Measurements from ENCODE around the gene KRTAP5-7.
"Not testable (repeated sequence)": the region's sequence is repeated elsewhere in the genome, so short reads cannot be mapped to it uniquely, and the experiment has no call there.

The KRTAP5-7 gene

GRCh38 chr11:71556018-71556417 lies 29.0 kb downstream of the KRTAP5-7 start:
- no peak for DNase-seq

- no peak for DNase-seq
Measured at GRCh38 chr11:71557257-71557656, 30.2 kb downstream of the KRTAP5-7 start.

DNA sequence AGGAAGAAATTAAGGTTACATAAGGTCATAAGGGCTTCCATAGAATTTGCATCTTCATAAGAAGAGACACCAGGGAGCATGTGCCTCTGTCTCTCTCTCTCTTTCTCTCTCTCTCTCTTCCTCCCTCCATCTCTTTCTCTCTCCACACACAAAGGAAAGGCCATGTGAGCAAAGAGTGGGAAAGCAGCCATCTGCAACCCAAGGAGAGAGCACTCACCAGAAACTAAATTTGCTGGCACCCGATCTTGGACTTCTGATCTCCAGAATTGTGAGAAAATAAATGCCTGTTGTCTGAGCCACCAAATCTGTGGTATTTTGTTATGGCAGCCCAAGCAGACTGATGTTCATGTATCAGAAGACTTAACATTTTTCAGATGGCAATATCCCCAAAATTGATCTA lies 31.9 kb downstream of the KRTAP5-7 start:
- peak in 18 of 58 donors; percentile 4 to 47 (median 18) for DNase-seq

DNA sequence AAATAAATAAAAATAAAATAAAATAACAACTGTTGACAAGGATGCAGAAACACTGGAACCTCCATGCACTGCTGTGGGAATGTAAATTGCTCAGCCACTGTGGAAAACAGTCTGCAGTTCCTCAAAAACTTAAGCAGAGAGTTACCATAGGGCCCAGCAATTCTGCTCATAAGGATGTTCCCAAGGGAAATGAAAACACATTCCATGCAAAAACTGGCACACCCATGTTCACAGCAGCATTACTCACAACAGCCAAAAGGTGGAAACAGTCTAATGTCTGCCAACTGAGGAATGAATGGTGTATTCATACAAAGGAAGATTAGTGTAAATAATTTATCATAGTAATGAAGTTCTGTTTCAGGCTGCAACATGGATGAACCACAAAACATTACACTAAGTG lies 35.1 kb downstream of the KRTAP5-7 start:
- no peak for DNase-seq

DNA sequence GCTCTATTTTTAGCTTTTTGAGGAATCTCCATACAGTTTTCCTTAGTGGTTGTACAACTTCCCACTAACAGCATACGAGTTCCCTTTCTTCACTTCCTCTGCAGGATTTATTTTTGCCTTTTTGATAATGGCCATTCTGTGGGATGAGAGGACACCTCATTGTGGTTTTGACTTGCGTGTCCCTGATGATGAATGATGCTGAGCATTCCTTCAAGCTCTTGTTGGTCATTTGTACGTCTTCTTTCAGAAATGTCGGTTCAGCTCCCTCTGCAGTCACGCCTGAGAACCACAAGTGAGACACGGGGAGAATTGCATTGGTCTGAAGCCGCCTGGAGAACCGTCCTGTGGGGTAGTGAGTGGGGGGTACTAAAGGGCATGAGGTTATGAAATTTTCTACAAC lies 36.3 kb downstream of the KRTAP5-7 start:
- peak in 5 of 58 donors; percentile 1 to 17 (median 6) for DNase-seq

- no peak for DNase-seq
Measured at GRCh38 chr11:71564430-71564829, 37.4 kb downstream of the KRTAP5-7 start.

- no peak for DNase-seq
Measured at GRCh38 chr11:71565263-71565662, 38.2 kb downstream of the KRTAP5-7 start, which contains the start of gene KRTAP5-10. Gene KRTAP5-10, plus strand, starts transcription at chr11:71565563. Its CDS starts 25 bp downstream, at chr11:71565588.

DNA sequence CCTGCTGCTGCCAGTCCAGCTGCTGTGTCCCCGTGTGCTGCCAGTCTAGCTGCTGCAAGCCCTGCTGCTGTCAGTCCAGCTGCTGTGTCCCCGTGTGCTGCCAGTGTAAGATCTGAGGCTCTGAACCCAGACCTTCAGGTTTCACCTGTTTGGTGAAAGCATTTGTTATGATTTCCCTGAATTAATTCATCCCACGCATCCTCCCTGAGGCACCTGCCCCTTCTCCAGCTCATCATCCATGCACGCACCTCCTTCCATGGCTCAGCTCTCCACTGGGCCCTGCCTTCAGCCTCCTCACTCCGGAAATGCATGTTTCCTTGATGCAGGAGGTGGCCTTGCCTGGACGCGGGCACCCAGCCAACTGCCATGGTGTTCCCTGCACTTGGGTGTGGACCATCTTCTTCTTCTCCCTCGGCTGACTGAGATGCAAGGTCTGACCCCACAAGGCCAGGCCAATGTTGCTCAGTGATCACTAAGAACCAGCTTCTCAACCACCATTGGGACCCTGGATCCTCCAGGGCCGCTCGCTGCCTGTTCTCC lies 39.1 kb downstream of the KRTAP5-7 start:
- DNase-seq: no peak

GRCh38 chr11:71566626-71567599 lies 39.8 kb downstream of the KRTAP5-7 start:
- DNase-seq: not testable (repeated sequence)

DNA sequence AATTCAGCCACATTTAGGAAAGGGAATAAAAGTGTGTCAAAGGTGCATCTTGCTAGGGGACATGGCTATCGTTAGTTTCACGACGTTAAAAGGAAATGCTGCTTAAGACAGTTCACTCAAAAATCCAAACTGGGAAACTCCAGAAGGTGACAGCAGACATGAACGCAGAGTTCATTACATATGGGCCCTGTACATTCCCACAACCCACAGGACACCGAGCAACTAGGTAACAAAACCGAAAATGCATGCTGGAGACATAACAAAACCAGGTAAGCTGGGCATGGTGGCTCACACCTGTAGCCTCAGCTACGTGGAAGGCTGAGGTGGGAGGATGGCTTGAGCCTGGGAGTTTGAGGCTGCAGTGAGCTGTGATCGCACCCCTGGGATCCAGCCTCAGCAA lies 40.6 kb downstream of the KRTAP5-7 start:
- DNase-seq: not testable (repeated sequence)

- peak in 1 of 58 donors; percentile 23 for DNase-seq
Measured at GRCh38 chr11:71568704-71569349, 41.8 kb downstream of the KRTAP5-7 start.

GRCh38 chr11:71571101-71571850 lies 44.2 kb downstream of the KRTAP5-7 start:
- DNase-seq: not testable (repeated sequence)

DNA sequence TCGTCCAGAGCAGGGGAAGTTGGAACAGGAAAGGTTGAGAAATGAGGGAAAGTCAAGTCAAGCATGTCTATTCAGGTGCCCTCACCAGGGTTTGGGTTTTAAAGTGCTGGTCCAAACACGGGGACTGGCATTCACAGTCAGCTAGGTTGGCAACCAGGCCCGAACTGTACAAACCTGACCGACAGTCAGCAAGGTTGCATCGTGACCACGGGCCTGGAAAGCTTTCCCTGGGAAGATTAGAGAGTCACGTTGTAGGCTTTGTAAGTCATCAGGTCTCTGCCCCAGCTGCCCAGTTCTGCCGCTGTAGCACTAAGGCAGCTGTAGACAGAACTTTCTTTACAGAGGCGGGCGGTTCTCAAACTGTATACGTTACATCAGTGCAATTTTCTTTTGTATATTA lies 45.7 kb downstream of the KRTAP5-7 start:
- no peak for DNase-seq

DNA sequence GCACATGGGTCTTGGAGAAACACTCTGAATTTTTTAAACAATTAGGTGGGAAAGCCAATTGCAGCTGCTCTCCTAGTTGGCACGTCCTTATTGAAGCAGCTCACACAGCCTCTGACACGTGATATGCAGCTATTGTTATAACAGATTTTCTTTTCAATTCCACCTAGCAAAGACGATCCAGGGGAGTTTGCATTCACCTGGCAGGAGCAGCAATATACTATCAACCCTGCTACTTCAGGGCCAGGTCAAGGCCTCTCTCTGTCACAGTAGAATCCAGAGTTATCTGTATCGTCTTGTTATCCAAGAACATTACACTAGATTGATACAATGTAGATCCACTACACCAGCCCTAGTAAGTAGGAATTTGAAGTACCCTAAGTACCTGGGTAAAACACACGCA lies 47.4 kb downstream of the KRTAP5-7 start:
- DNase-seq: no peak

DNA sequence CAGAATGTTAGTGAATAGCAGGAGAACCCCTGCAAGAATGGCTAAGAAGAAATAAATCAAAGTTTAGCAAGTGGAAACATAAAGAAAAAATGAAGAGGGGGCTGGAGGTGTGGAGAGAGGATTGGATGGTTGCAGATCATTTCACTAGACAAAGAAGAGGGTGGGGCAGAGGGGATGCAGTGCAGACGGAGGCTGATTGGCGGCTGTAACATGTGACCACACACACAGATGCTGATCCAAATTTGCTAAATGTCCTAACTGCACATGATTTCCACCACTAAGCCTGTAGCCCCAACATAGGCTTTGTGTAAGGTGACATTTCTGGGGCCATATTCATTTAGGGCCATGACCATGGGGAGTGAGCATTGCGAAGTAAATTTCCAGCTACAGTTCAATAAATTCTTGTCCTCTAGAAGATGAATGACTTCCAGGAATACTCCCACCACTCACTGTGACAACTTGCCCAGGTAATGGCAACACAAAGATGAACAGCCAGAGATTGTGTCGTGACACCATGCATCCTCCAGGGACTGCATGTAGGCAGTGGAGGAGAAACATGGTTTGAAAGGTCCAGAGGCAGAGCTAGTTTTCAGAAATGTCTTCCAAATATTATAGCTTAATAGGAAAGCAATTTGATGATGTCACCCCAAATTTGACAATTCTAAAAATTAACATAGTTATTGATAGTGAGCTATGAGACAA lies 48.8 kb downstream of the KRTAP5-7 start:
- no peak for DNase-seq

DNA sequence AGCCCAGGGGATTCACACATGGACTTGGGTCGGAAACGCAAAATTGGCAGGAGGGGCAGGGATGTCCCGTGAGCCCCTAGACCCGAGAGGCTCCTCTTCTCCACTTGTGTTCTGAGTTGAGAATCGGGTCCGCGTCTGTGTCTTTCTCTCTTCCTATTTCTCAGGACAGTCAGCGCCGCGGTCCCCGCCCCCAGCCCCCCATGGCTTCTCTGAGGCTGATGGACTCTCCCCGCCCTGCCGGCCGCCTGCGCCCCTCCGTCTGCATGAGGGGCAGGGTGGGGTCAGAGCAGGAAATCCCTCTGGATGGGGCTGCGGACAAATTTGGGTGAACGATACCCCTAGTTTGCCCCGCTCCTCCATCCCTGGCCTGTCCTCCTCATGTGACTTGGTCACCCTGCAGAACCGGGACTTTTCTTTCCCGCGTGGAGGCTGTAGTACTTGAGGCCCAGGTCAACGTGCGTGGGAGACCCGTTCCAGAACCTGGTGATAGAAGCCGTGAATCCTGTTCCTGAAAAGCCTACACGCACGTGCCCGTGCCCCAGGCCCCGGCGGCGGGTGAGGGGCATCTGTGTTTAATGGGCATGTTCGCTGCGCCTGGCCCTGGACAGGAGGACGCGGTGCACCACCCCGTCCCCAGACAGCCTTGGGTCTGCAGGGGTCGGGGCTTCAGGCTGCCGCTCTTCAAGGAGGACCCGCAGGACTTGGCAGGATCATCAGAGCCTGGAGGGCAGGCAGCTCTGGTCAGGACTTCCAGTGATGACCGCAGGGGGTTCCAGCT lies 49.8 kb downstream of the KRTAP5-7 start:
- not testable (repeated sequence) for DNase-seq

DNA sequence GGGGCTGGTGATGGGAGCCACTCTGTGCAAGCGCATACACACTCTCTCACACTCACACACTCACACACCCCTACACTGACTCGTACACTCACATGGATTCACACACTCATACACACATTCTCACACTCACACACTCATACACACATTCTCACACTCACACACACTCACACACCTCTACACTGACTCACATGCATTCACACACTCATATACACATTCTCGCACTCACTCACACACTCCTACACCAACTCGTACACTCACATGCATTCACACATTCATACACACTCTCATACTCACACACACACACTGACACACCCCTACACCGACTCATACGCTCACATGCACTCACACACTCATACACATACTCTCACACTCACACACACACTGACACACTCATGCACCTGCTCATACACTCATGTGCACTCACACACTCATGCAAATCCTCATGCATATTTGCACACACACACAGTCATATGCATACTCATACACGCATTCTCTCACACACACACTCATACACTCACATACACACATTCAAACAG lies 50.5 kb downstream of the KRTAP5-7 start:
- DNase-seq: no peak

Data from anterior cingulate cortex (tissue), 58 donors.